ENCODE measurements around the gene IMMP2L.

DNA sequence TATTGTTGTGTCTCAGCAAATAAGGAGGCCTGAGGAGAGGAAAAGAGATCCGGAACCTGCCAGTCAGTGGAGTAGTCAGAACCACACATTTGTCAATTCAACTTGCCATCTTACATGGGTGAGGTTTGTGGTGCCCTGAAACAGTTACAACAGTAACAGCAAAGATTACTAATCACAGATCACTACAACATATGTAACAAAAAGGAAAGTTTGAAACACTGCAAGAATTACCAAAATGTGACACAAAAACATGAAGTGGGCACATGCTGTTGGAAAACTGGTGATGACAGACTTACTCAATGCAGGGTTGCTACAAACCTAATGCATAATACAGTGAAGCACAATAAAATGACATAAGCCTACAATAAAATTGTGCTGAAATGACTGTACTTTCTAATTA lies 382.0 kb downstream of the IMMP2L start:
- TF ChIP-seq, protein P1, sequence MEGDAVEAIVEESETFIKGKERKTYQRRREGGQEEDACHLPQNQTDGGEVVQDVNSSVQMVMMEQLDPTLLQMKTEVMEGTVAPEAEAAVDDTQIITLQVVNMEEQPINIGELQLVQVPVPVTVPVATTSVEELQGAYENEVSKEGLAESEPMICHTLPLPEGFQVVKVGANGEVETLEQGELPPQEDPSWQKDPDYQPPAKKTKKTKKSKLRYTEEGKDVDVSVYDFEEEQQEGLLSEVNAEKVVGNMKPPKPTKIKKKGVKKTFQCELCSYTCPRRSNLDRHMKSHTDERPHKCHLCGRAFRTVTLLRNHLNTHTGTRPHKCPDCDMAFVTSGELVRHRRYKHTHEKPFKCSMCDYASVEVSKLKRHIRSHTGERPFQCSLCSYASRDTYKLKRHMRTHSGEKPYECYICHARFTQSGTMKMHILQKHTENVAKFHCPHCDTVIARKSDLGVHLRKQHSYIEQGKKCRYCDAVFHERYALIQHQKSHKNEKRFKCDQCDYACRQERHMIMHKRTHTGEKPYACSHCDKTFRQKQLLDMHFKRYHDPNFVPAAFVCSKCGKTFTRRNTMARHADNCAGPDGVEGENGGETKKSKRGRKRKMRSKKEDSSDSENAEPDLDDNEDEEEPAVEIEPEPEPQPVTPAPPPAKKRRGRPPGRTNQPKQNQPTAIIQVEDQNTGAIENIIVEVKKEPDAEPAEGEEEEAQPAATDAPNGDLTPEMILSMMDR (IDR thresholded peaks at IDR 0.05) = no peak
- TF ChIP-seq POLR2A (IDR thresholded peaks at IDR 0.05) = no peak

All from body of pancreas (tissue), 4 donors.